GM12878 (cell line): ENCODE data around the gene FAT1. TPM values are rescaled to one million over a fixed set of nuclear protein-coding genes. Genes with fewer than 3 reads are reported as not detected.

Experiments used
- ATAC-seq: fragments of 200-7000 bp; cut with Tn5 transposase; 3 replicates; pipeline ENCODE4 v1.9.1; 2020; ENCODE audit warnings: mild to moderate bottlenecking, moderate library complexity
- BruUV-seq: library from RNA; stranded (reverse); fragments of 400-500 nt; replicated peaks from 2 replicates; lab custom pipeline; 2021; lab: Mats Ljungman, UMichigan
- CTCF ChIA-PET: fragments of 300-600 bp; sonication (Branson Sonifier 250); formaldehyde crosslinking; extraction: SDS; loops from one replicate; lab custom pipeline; 2021; ENCODE audit warnings: inconsistent platforms; lab: Yijun Ruan, JAX
- POLR2A ChIA-PET: fragments of 350-600 bp; formaldehyde crosslinking; extraction: SDS; loops from one replicate; lab custom pipeline; 2021; ENCODE audit warnings: inconsistent platforms; lab: Charles Lee
- RAD21 ChIA-PET: fragments of 300-600 bp; sonication (Branson Sonifier 250); formaldehyde crosslinking; loops from one replicate; lab custom pipeline; 2023; ENCODE audit warnings: antibody characterized with exemption; ENCODE audit not compliant: unreplicated experiment; lab: Charles Lee
- SMC1A ChIA-PET: fragments of 300-600 bp; sonication (Branson Sonifier 250); formaldehyde crosslinking; loops from one replicate; lab custom pipeline; 2023; ENCODE audit not compliant: unreplicated experiment, uncharacterized antibody; lab: Charles Lee
- DNase-seq: peaks from one replicate; pipeline ENCODE4 v3.0.0-alpha.2; 2011; ENCODE audit warnings: low read depth, low spot score
- FAIRE-seq: peaks from 3 replicates; lab custom pipeline; 2011; peaks lifted over from hg19 to GRCh38; lab: Jason Lieb, UNC
- H2AFZ ChIP-seq: 2 replicates; pipeline ENCODE4 v1.6.0; 2011; ENCODE audit warnings: low read depth, low read length, control low read depth; ENCODE audit not compliant: control insufficient read depth
- H3K27ac ChIP-seq: 2 replicates; pipeline ENCODE4 v1.5.1; 2011; ENCODE audit warnings: control low read depth; ENCODE audit not compliant: control insufficient read depth, insufficient read depth
- H3K27me3 ChIP-seq, 2 experiments: replicated peaks in 1 of 2; 2 replicates each; pipeline versions ENCODE4 v1.6.0 to v1.6.1; 2011; ENCODE audit warnings: low read length in 1 of 2; ENCODE audit not compliant: control insufficient read depth in 2 of 2, insufficient read depth in 2 of 2
- H3K36me3 ChIP-seq, 2 experiments: 2 replicates each; pipeline ENCODE4 v1.5.1; 2011; ENCODE audit warnings: low read length in 1 of 2; ENCODE audit not compliant: control insufficient read depth in 2 of 2, insufficient read depth in 2 of 2
- H3K4me1 ChIP-seq: 2 replicates; pipeline ENCODE4 v1.6.1; 2011; ENCODE audit warnings: mild to moderate bottlenecking, low read length, moderate library complexity, mixed read lengths; ENCODE audit not compliant: control insufficient read depth, insufficient read depth
- H3K4me2 ChIP-seq: 2 replicates; pipeline ENCODE4 v1.6.0; 2011; ENCODE audit warnings: control low read depth; ENCODE audit not compliant: control insufficient read depth, insufficient read depth
- H3K4me3 ChIP-seq: fragments of 200-600 bp; sonication (generic); 2 replicates; pipeline ENCODE4 v1.5.1; 2016
- H3K79me2 ChIP-seq: 2 replicates; pipeline ENCODE4 v1.6.0; 2011; ENCODE audit warnings: low read length; ENCODE audit not compliant: control insufficient read depth, insufficient read depth
- H3K9ac ChIP-seq: 2 replicates; pipeline ENCODE4 v1.8.0; 2011; ENCODE audit warnings: low read length, control low read depth, mixed read lengths; ENCODE audit not compliant: control insufficient read depth, insufficient read depth
- H3K9me3 ChIP-seq: replicated peaks from 3 replicates; pipeline ENCODE4 v1.5.1; 2011; ENCODE audit warnings: mild to moderate bottlenecking, low read length; ENCODE audit not compliant: control insufficient read depth, insufficient read depth
- H4K20me1 ChIP-seq: 2 replicates; pipeline ENCODE4 v1.6.0; 2011; ENCODE audit not compliant: control insufficient read depth, insufficient read depth
- ASH2L ChIP-seq: fragments of 300-600, 200-600 bp; sonication (generic); IDR thresholded peaks from 2 replicates; pipeline ENCODE4 v1.6.1; 2017; ENCODE audit warnings: low read depth, mild to moderate bottlenecking, borderline replicate concordance
- ATF7 ChIP-seq: fragments of 450-650 bp; IDR thresholded peaks from 2 replicates; pipeline ENCODE4 v1.6.1; 2016; ENCODE audit warnings: low read depth, mild to moderate bottlenecking
- BMI1 ChIP-seq: fragments of 450-650 bp; IDR thresholded peaks from 2 replicates; pipeline ENCODE4 v1.6.1; 2016; ENCODE audit warnings: mild to moderate bottlenecking, moderate library complexity, borderline replicate concordance
- HCFC1 ChIP-seq: fragments of 150-350 bp; IDR thresholded peaks from 2 replicates; pipeline ENCODE4 v1.6.1; 2014; ENCODE audit warnings: low read length
- MTA3 ChIP-seq: IDR thresholded peaks from 2 replicates; pipeline ENCODE4 v1.6.1; 2012; ENCODE audit warnings: low read length, inconsistent platforms, borderline replicate concordance
- MXI1 ChIP-seq: fragments of 150-350 bp; IDR thresholded peaks from 2 replicates; pipeline ENCODE4 v1.6.1; 2011; ENCODE audit warnings: low read depth, mild to moderate bottlenecking, inconsistent platforms, low read length, improper control_type of control experiment
- POLR2AphosphoS5 ChIP-seq: IDR thresholded peaks from 2 replicates; pipeline ENCODE4 v1.6.1; 2011; ENCODE audit warnings: mild to moderate bottlenecking, low read length, inconsistent platforms
- RUNX3 ChIP-seq: IDR thresholded peaks from 2 replicates; pipeline ENCODE4 v1.6.1; 2012; ENCODE audit warnings: low read length, inconsistent platforms
- YBX1 ChIP-seq: fragments of 450-650 bp; IDR thresholded peaks from 2 replicates; pipeline ENCODE4 v1.6.1; 2016; ENCODE audit warnings: antibody characterized with exemption
- ZNF274 ChIP-seq: IDR thresholded peaks from one replicate; pipeline ENCODE4 v1.8.0; 2011; ENCODE audit not compliant: insufficient read length, insufficient read depth
- WGBS: methylation state at CpG from one replicate; pipeline ENCODE4 v1.1.6; 2016; ENCODE audit warnings: low lambda C conversion rate; ENCODE audit not compliant: insufficient replicate concordance, insufficient coverage; ENCODE audit errors: missing lambda C conversion rate; 5-methylcytosine and 5-hydroxymethylcytosine counted together
- in situ Hi-C: fragments of 300-500 bp; cut with MboI; formaldehyde crosslinking; loops from 9 replicates; pipeline ENCODE4 v1.14.3; 2018; ENCODE audit warnings: mixed read lengths
- intact Hi-C: fragments of 100-400 bp; cut with micrococcal nuclease; formaldehyde crosslinking; loops from one replicate; pipeline ENCODE4 v1.14.2; 2022; ENCODE audit not compliant: unreplicated experiment
- polyA plus RNA-seq, 11 experiments: library from polyadenylated mRNA; depleted of rRNA in 4 of 11; unstranded in 6 of 11; stranded (reverse) in 5 of 11; fragments of >200 nt; fragmentation: Nextera tagmentation in 4 of 11; fragmentation: Illumina TruSeq in 1 of 11; extraction: Ambion mirVana in 4 of 11; extraction: Trizol in 1 of 11; gene quantifications; 1 replicate in 1 of 11; 2 replicates in 10 of 11; pipeline versions ENCODE4 v1.2.1 to v1.2.3, GENCODE V29; 2011 to 2016; ENCODE audit warnings: inconsistent platforms in 2 of 11, missing spikeins in 2 of 11, low read depth in 1 of 11
- total RNA-seq, 4 experiments: library from RNA; depleted of rRNA in 3 of 4; stranded (reverse); fragments of >200 nt in 3 of 4; fragmentation: Illumina TruSeq in 1 of 4; extraction: Trizol in 1 of 4; gene quantifications; 2 replicates each; pipeline versions ENCODE4 v1.2.1 to v1.2.3, GENCODE V29; 2013 to 2021
- TF ChIP-seq, protein P1 (sequence below): fragments of 450-650 bp; IDR thresholded peaks from 2 replicates; pipeline ENCODE4 v1.6.1; 2016; ENCODE audit warnings: mild to moderate bottlenecking
- TF ChIP-seq, protein P2 (sequence below): fragments of 450-650 bp; IDR thresholded peaks from 2 replicates; pipeline ENCODE4 v1.6.1; 2017; ENCODE audit warnings: mild to moderate bottlenecking, moderate library complexity

Gene FAT1
- total and polyA plus RNA-seq, 10 of the 15 experiments (the other 5 are each of a cell fraction or from before 2014, with no cell fraction given): 0.04 to 11.8 (median 0.11) TPM; not detected in 1

DNA sequence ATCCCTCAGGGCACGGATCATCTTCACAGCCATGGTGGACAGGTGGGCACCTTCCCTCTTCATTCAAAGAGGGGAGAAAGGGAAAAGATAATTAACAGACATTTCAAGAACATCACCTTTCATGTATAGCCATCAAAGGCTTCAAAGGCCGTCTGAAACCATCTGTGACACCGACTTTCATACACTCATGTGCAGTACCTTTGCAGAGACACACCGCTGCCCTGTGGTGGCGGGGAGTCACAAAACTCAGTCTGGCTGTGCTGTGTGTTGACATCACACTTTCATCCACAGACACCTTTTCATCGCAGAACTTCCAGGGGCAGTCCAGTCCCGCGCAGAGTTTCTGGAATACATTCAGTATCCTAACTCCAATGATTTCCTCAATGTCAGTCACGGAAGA, 120.7 kb downstream of the FAT1 start:
- Histone ChIP-seq H4K20me1 (no peaks in the 10 kb centered on the region), H3K4me2 (no peak overlapping the region), H3K27me3 (no peaks in the 10 kb centered on the region), H3K27ac (no peak overlapping the region), H3K36me3 (no peaks in the 10 kb centered on the region), H3K9me3 (no peaks in the 10 kb centered on the region; the same call in 2 of the 3 replicates), H2AFZ (no peak overlapping the region), H3K4me1 (no peaks in the 10 kb centered on the region), H3K9ac (no peak overlapping the region), H3K4me3 (no peak overlapping the region), H3K79me2 (no peaks in the 10 kb centered on the region)
- WGBS: 28% methylated on average over 9 of the region's 9 CpGs
- ATAC-seq (no peak), FAIRE-seq (no peak), DNase-seq (no peak)
- intact Hi-C loops (no loop called here), in situ Hi-C loops (no loop called here)
- ChIA-PET CTCF (no interaction called here), SMC1A (no interaction called here), RAD21 (no interaction called here), POLR2A (no interaction called here)
- no peak for TF ChIP-seq ZNF274
- no peak for TF ChIP-seq YBX1
- TF ChIP-seq POLR2AphosphoS5: no peak
- TF ChIP-seq, protein P1, sequence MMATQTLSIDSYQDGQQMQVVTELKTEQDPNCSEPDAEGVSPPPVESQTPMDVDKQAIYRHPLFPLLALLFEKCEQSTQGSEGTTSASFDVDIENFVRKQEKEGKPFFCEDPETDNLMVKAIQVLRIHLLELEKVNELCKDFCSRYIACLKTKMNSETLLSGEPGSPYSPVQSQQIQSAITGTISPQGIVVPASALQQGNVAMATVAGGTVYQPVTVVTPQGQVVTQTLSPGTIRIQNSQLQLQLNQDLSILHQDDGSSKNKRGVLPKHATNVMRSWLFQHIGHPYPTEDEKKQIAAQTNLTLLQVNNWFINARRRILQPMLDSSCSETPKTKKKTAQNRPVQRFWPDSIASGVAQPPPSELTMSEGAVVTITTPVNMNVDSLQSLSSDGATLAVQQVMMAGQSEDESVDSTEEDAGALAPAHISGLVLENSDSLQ: no peak
- TF ChIP-seq BMI1: no peak
- no peak for TF ChIP-seq RUNX3
- TF ChIP-seq MXI1: no peak
- no peak for TF ChIP-seq MTA3
- no peak for TF ChIP-seq ATF7
- TF ChIP-seq HCFC1: no peak
- TF ChIP-seq, protein P2, sequence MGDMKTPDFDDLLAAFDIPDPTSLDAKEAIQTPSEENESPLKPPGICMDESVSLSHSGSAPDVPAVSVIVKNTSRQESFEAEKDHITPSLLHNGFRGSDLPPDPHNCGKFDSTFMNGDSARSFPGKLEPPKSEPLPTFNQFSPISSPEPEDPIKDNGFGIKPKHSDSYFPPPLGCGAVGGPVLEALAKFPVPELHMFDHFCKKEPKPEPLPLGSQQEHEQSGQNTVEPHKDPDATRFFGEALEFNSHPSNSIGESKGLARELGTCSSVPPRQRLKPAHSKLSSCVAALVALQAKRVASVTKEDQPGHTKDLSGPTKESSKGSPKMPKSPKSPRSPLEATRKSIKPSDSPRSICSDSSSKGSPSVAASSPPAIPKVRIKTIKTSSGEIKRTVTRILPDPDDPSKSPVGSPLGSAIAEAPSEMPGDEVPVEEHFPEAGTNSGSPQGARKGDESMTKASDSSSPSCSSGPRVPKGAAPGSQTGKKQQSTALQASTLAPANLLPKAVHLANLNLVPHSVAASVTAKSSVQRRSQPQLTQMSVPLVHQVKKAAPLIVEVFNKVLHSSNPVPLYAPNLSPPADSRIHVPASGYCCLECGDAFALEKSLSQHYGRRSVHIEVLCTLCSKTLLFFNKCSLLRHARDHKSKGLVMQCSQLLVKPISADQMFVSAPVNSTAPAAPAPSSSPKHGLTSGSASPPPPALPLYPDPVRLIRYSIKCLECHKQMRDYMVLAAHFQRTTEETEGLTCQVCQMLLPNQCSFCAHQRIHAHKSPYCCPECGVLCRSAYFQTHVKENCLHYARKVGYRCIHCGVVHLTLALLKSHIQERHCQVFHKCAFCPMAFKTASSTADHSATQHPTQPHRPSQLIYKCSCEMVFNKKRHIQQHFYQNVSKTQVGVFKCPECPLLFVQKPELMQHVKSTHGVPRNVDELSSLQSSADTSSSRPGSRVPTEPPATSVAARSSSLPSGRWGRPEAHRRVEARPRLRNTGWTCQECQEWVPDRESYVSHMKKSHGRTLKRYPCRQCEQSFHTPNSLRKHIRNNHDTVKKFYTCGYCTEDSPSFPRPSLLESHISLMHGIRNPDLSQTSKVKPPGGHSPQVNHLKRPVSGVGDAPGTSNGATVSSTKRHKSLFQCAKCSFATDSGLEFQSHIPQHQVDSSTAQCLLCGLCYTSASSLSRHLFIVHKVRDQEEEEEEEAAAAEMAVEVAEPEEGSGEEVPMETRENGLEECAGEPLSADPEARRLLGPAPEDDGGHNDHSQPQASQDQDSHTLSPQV: no peak
- no peak for TF ChIP-seq ASH2L
- no TSS peak for BruUV-seq
